GM18520 (cell line): ENCODE results near the gene TEX36.
"Not testable (repeated sequence)": the region's sequence is repeated elsewhere in the genome, so short reads cannot be mapped to it uniquely, and the experiment has no call there.

Source experiments
- ATAC-seq: cut with Tn5 transposase; IDR thresholded peaks from one replicate; pipeline ENCODE4 v1.9.1; 2021; ENCODE audit not compliant: unreplicated experiment

TEX36 gene

DNA sequence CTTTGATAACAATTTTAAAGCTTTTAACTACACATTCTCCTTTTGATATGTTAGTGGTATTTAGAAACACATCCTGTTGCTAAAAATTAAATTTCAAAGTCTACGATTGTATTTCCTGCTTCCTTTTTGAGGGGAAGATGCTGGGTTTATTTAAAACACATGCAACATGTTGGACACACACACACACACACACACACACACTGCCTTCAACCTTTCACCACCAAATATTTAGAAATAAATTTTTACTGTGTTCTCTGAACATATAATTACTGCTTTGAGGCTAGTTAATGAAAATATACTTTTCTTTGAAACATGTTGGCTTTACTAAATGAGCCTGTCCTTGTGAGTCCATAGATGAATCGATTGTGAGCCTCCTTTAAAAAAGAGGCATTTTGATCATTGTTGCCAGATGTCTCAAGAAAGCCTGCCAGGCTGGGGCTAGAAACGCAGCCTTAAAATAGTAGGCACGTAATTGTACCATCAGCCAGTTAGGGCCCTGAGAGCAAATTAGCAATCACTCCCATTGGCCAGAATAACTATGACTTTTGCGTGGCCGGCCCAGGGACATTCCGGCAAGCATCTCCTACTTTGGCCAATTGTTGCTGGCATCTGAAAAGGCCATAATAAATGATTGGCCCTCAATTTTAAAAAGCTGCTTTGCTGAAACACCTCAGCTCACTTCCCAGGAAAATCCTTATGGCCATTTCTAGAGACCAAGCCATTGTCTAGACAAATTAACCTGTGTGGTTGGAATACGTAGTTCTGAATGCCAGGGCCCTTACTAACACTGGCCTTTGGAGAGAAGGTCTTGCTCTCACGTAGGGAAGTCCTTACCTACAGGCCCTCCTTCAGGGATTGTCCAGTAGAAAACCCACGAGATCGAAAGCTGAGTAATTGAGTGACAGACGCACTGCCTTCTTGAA, 9.9 kb upstream of the TEX36 start:
- ATAC-seq: no peak

- ATAC-seq: no peak
Measured at GRCh38 chr10:125692196-125692595, 9.2 kb upstream of the TEX36 start.

DNA sequence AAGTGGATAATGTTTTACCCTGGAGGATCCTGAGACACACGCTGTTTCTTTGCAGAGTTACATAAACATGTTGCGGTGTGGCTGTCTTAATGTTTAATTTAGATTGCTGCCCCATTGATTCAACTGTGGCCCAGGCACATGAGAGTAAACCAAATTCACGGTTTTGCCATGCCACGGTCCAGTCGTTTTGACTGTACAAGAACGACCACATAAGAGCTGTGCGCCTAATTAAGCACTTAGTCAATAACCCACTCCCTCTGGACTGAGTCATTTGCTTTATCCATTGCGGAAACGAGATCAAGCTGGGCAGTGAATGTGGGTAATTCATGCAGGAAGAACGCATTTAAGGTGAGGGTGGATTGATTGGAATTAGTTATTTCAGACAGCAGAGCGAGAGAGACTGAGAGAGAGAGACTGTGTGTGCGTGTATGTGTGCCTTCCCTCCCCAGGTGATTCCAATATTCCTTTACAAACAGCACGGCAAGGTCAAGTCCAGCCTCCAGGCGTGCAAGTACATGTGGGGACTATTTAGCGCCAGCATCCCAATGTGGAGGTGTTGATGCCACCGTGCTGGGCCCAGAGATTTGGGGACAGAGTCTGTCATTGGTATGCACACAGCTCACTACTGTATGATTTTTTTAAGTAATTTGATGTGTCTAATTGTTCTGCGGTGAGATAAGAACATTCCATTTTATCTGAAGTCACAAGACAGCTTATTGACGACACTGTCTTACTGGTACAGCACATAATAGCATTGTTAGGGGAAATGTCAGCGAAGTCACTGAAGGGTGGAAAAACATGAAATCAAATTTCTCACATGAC, 8.4 kb upstream of the TEX36 start:
- no peak for ATAC-seq

DNA sequence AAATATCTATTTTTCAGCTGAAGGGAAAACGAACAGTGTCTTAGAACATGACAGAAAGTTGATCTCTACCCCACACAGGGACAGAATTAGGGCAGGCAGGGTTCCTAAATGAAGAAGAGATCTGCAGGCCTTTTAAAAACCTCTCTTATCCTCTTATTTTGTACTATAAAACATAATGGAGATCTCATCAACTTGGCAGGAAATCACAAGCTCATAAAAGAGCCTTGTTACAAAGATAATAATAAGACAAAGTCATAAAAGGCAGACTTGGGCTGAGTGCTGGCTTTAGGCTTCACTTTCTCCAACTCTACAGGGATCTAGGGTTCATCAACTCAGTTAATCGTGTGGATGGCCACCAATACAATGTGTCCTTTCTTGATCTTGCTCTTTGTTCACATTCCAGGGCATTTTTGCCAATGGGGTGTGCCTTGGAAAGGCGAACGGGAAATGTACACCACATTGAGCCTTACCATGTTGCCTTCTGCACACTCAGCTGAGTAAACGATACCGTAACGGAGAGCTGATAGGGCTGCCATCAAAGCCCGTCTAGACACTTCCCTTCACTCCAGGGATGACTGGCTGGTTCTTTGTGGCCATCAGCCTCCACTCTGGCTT, 7.1 kb upstream of the TEX36 start:
- no peak for ATAC-seq

- no peak for ATAC-seq
Measured at GRCh38 chr10:125687507-125688185, 4.7 kb upstream of the TEX36 start.

DNA sequence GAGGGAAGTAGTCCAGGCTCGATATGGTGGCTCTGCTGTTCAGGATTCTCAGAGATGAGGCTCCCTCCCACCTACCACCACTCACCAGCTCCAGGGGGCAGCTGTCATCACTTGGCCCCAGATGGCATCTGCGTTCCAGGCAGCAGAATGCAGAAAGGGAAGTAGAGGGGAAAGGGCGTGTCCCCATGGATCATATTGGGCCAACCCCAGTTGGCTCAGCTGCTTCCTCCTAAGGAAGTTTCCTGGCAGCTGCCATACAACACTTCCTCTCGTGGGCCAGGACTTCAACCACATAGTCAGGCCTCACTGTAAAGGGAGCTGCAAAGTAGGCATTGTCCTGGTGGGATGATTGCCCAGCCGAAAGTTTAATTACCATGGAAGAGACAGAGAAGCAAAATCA, 1.6 kb upstream of the TEX36 start:
- no peak for ATAC-seq

DNA sequence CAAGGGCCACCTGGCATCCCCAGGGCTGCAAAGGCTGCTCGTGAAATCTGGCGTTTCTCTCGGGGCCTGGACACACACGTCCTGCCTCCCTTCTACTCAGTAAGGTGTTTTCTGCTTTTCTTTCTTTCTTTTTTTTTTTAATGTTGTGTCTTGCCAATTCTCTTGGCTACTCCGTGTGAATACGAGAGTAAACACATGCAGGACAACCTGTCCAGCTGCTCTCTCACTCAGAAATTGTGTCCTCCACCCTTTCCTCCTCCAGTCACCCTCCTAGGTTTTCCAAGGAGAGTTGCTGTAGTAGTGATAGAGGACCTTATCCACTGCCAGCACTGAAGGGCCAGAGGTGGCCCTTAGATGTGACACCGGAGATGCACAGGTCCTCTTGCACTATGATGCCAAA, 858 bp upstream of the TEX36 start:
- no peak for ATAC-seq

- ATAC-seq: no peak
Measured at GRCh38 chr10:125679436-125679835, 3.5 kb downstream of the TEX36 start.

GRCh38 chr10:125672884-125673283, 10.1 kb downstream of the TEX36 start:
- ATAC-seq: no peak

DNA sequence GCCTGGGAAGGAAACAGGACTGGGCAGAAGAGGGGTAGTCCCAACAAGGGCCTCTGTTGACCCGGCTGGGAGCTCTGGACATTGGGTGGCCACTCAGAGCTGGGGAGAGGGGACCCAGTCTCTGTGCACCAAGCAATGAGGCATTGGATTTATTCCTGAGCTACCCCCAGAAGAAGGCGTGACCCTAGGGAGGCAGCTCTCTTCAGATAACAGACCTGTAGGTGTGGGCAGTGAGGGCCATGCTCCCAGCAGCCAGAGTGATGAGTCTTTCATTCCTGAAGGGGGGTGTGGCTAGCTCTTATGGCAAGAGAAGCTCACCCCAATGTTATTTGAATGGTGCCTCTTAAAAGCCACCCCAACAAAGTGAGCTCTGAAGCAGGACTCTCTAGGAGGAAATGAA, 20.4 kb downstream of the TEX36 start:
- no peak for ATAC-seq

DNA sequence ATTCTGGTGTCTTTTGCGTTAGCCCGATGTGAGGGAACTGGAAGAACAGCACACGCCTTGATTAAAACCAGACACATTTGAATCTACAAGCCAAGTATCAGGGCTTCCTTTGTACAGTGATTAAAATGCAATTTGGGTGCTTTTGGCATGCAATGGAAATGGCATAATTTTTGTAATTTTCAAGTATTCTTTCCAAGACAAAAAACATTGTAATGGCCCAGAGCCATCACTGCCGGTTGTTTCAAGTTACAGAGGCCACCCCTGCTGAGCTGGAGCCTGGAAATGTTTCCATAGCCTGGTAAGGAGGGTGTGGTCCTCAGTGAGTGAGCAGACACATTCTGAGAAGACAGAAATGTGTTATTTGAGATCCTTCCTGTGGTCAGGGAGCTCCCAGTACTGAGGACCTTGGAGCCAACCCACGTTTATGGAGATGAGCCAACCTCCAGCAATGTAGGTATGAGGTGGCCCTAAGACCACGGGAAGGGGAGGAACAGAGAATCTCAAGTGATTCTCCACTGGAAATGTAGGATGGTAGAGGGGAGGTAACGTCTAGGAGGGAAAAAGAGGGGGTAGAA, 20.9 kb downstream of the TEX36 start:
- ATAC-seq: no peak

DNA sequence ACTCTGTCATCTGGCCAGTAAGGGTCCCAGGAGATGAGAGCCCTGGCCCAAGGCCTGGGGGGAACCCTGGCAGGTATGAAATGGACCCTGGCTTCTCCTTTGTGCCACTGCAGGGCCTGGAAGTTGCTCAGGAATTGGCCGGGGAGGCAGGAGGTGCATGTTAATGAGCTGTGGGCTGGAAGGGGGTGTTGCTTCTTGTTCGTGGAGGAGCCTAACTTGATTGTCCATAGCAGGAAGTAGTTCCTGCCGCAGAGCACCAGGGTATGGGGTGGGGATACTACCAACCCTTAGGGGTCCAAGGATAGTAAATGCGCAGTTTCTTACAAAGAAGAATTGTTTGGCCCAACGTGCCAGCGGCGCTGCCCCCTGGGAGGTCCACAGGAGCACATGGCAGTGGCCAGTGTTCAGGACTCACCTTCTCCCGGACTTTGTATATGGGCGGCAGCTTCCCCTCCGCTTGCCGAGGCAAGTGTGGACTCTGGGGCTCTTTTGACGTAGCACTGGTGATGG, 21.5 kb downstream of the TEX36 start:
- ATAC-seq: no peak

DNA sequence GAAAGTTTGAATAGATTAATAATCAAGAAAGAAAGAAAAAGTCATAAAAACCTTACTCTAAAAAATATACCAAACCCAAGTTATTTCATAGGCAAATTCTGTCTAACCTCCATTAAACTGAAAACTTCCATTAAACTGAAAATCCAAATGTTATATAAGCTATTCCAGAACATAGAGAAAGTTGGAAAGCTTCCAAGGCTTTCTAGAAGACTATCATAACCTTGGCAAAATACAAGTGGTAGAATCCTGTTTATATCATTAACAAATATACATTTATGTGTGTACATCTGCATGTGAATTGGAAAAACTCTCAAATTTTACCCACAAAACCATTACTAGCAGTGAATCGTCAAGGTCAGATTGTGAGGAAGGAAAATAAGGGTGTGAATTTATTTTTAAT, 23.9 kb downstream of the TEX36 start:
- ATAC-seq: no peak

DNA sequence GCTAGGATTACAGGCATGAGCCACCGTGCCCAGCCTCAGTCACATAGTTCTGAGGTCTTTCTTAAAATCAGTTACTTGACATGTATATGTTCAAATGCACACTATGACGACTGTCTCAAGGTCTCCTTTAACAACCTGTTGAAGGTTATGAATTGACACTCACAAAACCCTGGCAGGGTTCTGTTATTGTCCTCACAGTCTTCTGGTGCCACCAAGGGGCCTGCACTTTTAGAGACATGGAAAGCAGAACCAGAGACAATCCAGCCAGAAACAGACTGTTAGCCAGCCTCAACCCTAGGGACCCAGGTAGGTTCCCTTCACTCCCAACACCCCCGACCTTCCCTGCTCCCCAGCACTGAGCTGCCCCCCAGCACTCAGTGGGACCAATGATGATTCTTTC, 26.4 kb downstream of the TEX36 start:
- no peak for ATAC-seq

GRCh38 chr10:125653113-125653512, 29.9 kb downstream of the TEX36 start:
- not testable (repeated sequence) for ATAC-seq

- no peak for ATAC-seq
Measured at GRCh38 chr10:125646311-125646710, 36.7 kb downstream of the TEX36 start.

DNA sequence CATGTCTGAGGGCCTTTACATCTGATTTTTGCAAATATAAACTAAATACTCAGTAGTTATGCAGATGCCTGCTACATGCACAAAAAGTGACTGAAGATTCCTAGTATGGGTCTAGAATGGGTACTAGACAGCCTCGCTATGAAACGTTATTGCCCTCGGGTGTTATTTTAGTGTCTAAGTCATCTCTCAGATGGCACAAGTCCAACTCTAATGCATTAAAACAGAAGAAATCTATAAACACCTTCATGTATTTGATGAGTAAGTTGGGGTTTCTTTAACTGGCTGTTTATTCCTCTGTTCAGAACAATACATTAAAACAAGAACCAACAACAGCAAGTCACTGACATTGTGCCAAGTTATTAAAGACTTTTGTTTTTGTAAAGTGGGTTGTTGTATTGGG, 41.6 kb downstream of the TEX36 start:
- no peak for ATAC-seq

- no peak for ATAC-seq
Measured at GRCh38 chr10:125640653-125641052, 42.3 kb downstream of the TEX36 start.

- ATAC-seq: no peak
Measured at GRCh38 chr10:125639846-125640245, 43.1 kb downstream of the TEX36 start.

DNA sequence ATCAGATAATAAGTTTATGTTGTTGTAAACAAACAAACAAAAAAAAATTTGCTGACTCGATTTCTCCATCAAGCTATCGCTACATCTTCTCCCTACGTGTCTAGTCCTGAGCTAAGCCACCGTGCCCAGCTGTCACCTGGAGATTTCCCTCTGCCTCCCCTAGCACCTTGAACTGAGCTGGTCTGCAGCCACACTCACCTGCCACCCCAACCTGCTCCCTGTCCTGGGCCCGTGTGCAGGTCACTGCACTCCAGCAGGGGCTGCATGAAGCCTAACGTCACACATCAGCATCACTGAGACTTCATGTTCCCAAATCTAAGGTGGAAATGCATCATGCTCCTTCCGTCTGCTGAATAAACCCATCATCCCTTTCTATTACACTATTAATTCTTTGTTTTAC, 44.4 kb downstream of the TEX36 start:
- no peak for ATAC-seq

DNA sequence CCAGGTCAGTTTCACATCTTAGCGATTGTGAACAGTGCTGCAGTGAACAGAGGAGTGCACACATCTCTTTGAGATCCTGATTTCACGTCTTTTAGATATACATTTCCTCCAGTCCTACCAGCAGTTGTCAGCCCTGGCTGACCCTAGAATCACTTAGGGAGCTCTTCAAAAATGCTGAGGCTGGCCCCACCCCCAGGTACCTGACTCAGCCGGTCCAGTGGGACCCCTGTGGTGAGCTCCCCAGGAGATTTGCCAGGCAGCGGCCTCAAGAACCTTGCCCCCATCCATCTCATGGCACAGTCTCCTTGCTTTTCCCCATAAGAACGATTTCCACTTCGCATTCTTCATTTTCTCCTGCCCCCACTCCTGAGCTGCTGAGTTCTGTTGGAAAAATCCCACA, 45.5 kb downstream of the TEX36 start:
- no peak for ATAC-seq
